GM18505 (cell line): Measurements from ENCODE around the gene SPHK2.
A peak's percentile ranks its signal among the peaks of the same experiment; 100 is the strongest.
"Not testable (repeated sequence)": the region's sequence is repeated elsewhere in the genome, so short reads cannot be mapped to it uniquely, and the experiment has no call there.

Source experiments
- ATAC-seq: cut with Tn5 transposase; IDR thresholded peaks from one replicate; pipeline ENCODE4 v1.9.1; 2021; ENCODE audit not compliant: unreplicated experiment
- POLR2A ChIP-seq: IDR thresholded peaks from 4 replicates; pipeline ENCODE4 v1.6.1; 2011; ENCODE audit warnings: borderline replicate concordance; ENCODE audit not compliant: insufficient read depth, insufficient read length; ENCODE audit errors: extremely low read depth

SPHK2 gene

DNA sequence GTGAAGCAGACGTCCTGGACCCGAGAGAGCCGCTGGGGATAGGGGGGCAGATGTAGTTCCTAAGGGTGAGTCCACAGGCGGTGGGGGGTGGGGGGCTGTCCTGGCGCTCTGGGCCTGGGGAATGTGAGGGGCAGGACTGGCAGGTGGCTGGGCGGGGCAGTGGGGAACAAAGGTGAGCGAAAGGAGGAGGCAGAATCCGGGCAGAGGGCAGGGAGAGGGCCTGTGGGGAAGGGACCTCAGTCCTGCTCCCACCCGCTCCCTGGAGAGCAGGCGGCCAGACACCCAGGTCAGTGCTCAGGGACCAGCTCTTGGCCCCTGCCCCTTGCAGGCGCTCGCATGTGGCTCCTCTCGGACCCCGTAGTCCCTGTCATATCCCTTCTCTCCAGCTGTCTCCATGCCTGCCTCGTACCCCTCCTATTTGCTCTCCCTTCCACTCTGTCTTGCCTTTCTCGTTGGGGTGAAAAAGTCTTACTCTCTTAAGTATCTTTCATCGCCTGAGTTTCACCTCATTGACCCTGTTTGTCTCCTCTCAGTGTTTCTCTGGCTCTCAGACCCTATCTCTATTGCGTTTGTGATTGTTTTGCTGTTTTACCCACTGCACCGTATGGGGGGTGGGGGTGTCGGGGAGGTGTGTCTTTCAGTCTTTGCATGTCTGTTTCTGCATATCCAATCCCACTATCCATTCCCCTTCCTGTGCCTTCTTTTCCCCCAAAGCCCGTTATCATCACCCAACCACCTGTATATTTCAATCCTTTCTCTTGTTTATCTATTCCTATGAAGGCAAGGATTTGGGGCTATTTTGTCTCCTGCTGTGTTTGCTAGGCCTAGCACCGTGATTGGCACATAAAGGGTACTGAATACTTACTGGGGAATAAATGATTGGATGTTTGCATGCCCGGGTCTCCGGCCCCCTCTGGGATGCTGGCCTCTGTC, 5.8 kb downstream of the SPHK2 start:
- ATAC-seq, result no peak
- TF ChIP-seq POLR2A, result no peak

- TF ChIP-seq POLR2A, result no peak
- no peak for ATAC-seq
These were observed 6.6 kb downstream of the SPHK2 start for GRCh38 chr19:48625891-48626327.

GRCh38 chr19:48627201-48627864, 8.0 kb downstream of the SPHK2 start:
- ATAC-seq, result no peak
- TF ChIP-seq POLR2A, result no peak

GRCh38 chr19:48627865-48628314, 8.6 kb downstream of the SPHK2 start:
- TF ChIP-seq POLR2A, result no peak
- ATAC-seq, result no peak

GRCh38 chr19:48628486-48629296, 9.4 kb downstream of the SPHK2 start:
- ATAC-seq, result no peak
- TF ChIP-seq POLR2A, result no peak

- no peak for ATAC-seq
These were observed 9.9 kb downstream of the SPHK2 start for GRCh38 chr19:48629297-48629598.

GRCh38 chr19:48629599-48630295, 10.4 kb downstream of the SPHK2 start:
- ATAC-seq, result no peak
- peak; percentile 21 for TF ChIP-seq POLR2A

More at GRCh38 chr19:48629297-48629598, 9.9 kb downstream of the SPHK2 start:
- TF ChIP-seq POLR2A, result no peak

DNA sequence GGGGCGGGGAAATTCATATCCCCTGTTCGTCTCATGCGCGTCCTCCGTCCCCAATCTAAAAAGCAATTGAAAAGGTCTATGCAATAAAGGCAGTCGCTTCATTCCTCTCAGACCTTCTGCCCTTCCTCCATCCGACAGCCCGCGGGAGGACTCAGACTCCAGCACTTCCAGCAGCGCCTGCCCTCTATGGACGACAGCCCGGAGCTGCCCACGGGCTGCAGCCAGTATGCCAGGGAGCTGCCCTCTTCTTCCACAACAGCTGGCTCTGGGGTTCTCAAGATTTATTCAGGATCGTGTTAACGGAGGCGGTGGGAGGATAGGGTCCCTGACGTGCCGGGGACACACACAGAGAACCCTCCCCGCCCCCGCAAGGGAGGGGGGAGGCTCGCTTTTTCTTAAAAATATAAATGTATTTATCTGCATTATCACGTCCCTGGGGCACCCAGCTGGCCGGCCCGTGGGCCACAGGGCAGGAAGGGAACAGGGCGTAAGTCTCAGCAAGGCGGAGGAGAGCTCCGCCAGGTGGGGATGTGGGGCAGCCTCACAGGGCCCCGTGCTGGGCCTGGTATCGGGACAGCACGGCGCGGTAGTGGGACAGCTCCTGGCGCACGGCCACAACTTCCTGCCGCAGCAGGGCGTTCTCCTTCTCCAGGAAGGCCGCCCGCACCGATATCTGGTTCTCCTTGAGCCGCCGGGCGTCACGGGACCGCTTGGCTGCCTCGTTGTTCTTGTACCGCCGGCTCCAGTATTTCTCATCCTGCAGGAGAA, 11.2 kb downstream of the SPHK2 start:
- no peak for ATAC-seq
- TF ChIP-seq POLR2A, result no peak

- TF ChIP-seq POLR2A, result no peak
- ATAC-seq, result no peak
These were observed 11.9 kb downstream of the SPHK2 start for GRCh38 chr19:48631225-48631624.

DNA sequence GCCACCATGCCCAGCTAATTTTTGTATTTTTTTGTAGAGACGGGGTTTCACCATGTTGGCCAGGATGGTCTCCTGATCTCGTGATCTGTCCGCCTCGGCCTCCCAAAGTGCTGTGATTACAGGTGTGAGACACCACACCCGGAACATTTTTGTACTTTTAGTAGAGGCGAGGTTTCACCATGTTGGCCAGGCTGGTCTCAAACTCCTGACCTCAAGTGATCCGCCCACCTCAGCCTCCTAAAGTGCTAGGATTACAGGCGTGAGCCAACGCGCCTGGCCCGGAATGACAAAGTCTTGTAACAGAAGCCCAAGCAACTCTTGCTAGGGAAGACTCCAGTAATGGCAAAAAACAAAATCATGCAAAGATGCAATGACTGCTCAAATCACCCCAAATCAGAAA, 13.0 kb downstream of the SPHK2 start:
- ATAC-seq, result not testable (repeated sequence)

- ATAC-seq, result no peak
- TF ChIP-seq POLR2A, result no peak
These were observed 13.4 kb downstream of the SPHK2 start for GRCh38 chr19:48632692-48633147.
